Nephron (organoid): ENCODE measurements around the gene MAML2.

Experiments used
- H3K27ac Mint-ChIP-seq, 3 experiments: 2 replicates each; pipeline ENCODE4 v1.8.0; 2020; ENCODE audit warnings: mixed read lengths in 3 of 3, mild to moderate bottlenecking in 2 of 3, moderate library complexity in 1 of 3
- H3K27me3 Mint-ChIP-seq: 2 replicates; pipeline ENCODE4 v1.8.0; 2021; ENCODE audit warnings: low read depth, mild to moderate bottlenecking, moderate library complexity, mixed read lengths
- H3K36me3 Mint-ChIP-seq: 2 replicates; pipeline ENCODE4 v1.8.0; 2020; ENCODE audit warnings: low read depth, mixed read lengths
- H3K4me1 Mint-ChIP-seq: 2 replicates; pipeline ENCODE4 v1.8.0; 2020; ENCODE audit warnings: mixed read lengths
- H3K4me3 Mint-ChIP-seq, 3 experiments: 2 replicates each; pipeline ENCODE4 v1.8.0; 2020; ENCODE audit warnings: mild to moderate bottlenecking in 3 of 3, mixed read lengths in 3 of 3, moderate library complexity in 2 of 3
- H3K9me3 Mint-ChIP-seq: 2 replicates; pipeline ENCODE4 v1.8.0; 2020; ENCODE audit warnings: mixed read lengths
- CTCF ChIP-seq, 3 experiments: fragments of 200-600 bp; sonication (generic); IDR thresholded peaks; one replicate each; pipeline ENCODE4 v1.5.0; 2021; ENCODE audit warnings: antibody characterized with exemption in 3 of 3; ENCODE audit not compliant: unreplicated experiment in 3 of 3

The MAML2 gene

DNA sequence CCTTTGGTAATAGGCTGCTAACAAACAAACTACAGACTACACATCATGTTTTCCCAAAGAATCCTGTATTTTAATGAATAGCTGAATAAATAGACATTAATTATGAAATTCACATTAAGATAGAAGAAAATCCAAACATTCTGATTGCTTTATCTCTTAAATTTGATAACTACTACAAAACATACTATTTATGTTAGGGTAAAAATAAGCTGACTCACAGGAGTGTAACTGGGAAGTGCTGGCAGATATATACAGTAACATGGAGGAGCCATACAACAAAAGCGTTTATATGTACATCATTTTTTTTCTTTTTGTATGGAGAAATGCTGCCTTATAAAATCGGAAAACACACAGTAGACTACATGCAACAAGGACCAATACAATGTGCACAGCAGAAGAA, 366.4 kb downstream of the MAML2 start:
- Mint-ChIP-seq H3K27me3 (no peaks in the 10 kb centered on the region), H3K27ac (no peak overlapping the region), H3K4me1 (peaks cover 6% of the 10 kb centered on the region), H3K36me3 (peaks cover 47% of the 10 kb centered on the region), H3K9me3 (no peaks in the 10 kb centered on the region), H3K4me3 (no peak overlapping the region)
- no peak for TF ChIP-seq CTCF (IDR thresholded peaks at IDR 0.05; ENCODE audit: unreplicated experiment in 3 of 3)

- Mint-ChIP-seq H3K9me3 (no peaks in the 10 kb centered on the region), H3K27ac (no peak overlapping the region), H3K4me1 (peaks cover 6% of the 10 kb centered on the region), H3K36me3 (peaks cover 35% of the 10 kb centered on the region), H3K27me3 (no peaks in the 10 kb centered on the region), H3K4me3 (no peak overlapping the region)
- no peak for TF ChIP-seq CTCF (IDR thresholded peaks at IDR 0.05; ENCODE audit: unreplicated experiment in 3 of 3)
Observed at GRCh38 chr11:95975343-95975742, 367.7 kb downstream of the MAML2 start.

GRCh38 chr11:95972060-95972459, 370.9 kb downstream of the MAML2 start:
- peaks cover 5% of the 10 kb centered on the region for H3K9me3 Mint-ChIP-seq
- H3K27ac Mint-ChIP-seq, result no peak overlapping the region

GRCh38 chr11:95968585-95968984, 374.4 kb downstream of the MAML2 start:
- no peak overlapping the region for H3K27ac Mint-ChIP-seq
- peaks cover 5% of the 10 kb centered on the region for H3K9me3 Mint-ChIP-seq
- no peaks in the 10 kb centered on the region for H3K4me1 Mint-ChIP-seq
- no peaks in the 10 kb centered on the region for H3K36me3 Mint-ChIP-seq
- H3K4me3 Mint-ChIP-seq, result no peak overlapping the region
- no peak for TF ChIP-seq CTCF (IDR thresholded peaks at IDR 0.05; ENCODE audit: unreplicated experiment in 3 of 3)
- no peaks in the 10 kb centered on the region for H3K27me3 Mint-ChIP-seq

More at GRCh38 chr11:95972060-95972459, 370.9 kb downstream of the MAML2 start:
- H3K4me3 Mint-ChIP-seq, result no peak overlapping the region
- no peaks in the 10 kb centered on the region for H3K27me3 Mint-ChIP-seq
- peaks cover 9% of the 10 kb centered on the region for H3K36me3 Mint-ChIP-seq
- TF ChIP-seq CTCF (IDR thresholded peaks at IDR 0.05; ENCODE audit: unreplicated experiment in 3 of 3), result no peak
- no peaks in the 10 kb centered on the region for H3K4me1 Mint-ChIP-seq

GRCh38 chr11:95964281-95964680, 378.7 kb downstream of the MAML2 start:
- TF ChIP-seq CTCF (IDR thresholded peaks at IDR 0.05; ENCODE audit: unreplicated experiment in 3 of 3), result no peak

GRCh38 chr11:95961758-95962157, 381.2 kb downstream of the MAML2 start:
- H3K4me3 Mint-ChIP-seq, result no peak overlapping the region
- H3K9me3 Mint-ChIP-seq, result no peaks in the 10 kb centered on the region
- H3K27me3 Mint-ChIP-seq, result no peaks in the 10 kb centered on the region
- no peak for TF ChIP-seq CTCF (IDR thresholded peaks at IDR 0.05; ENCODE audit: unreplicated experiment in 3 of 3)
- H3K27ac Mint-ChIP-seq, result no peak overlapping the region
- H3K36me3 Mint-ChIP-seq, result no peaks in the 10 kb centered on the region
- H3K4me1 Mint-ChIP-seq, result no peaks in the 10 kb centered on the region

More at GRCh38 chr11:95964281-95964680, 378.7 kb downstream of the MAML2 start:
- no peak overlapping the region for H3K4me3 Mint-ChIP-seq
- H3K27ac Mint-ChIP-seq, result no peak overlapping the region
- H3K9me3 Mint-ChIP-seq, result peaks cover 4% of the 10 kb centered on the region
- H3K4me1 Mint-ChIP-seq, result no peaks in the 10 kb centered on the region
- no peaks in the 10 kb centered on the region for H3K27me3 Mint-ChIP-seq
- no peaks in the 10 kb centered on the region for H3K36me3 Mint-ChIP-seq
